Left renal cortex interstitium (tissue), 4 donors: ENCODE results near the gene UNC80. TPM values are rescaled to one million over a fixed set of nuclear protein-coding genes. Genes with fewer than 3 reads are reported as not detected.

ENCODE experiments used
- DNase-seq, 4 donors: peaks; one replicate each; pipeline ENCODE4 v3.0.0-alpha.2; 2013; ENCODE audit warnings: low read depth in 4 of 4, low spot score in 2 of 4, missing footprints in 1 of 4
- polyA plus RNA-seq, 4 donors: library from polyadenylated mRNA; unstranded; fragments of 120-200 nt; gene quantifications; one replicate each; pipeline ENCODE4 v1.2.1, GENCODE V29; 2013; ENCODE audit not compliant: insufficient read length in 4 of 4

UNC80 gene
- polyA plus RNA-seq, 4 donors, result 1.1 to 2.8 (median 1.8) TPM

DNA sequence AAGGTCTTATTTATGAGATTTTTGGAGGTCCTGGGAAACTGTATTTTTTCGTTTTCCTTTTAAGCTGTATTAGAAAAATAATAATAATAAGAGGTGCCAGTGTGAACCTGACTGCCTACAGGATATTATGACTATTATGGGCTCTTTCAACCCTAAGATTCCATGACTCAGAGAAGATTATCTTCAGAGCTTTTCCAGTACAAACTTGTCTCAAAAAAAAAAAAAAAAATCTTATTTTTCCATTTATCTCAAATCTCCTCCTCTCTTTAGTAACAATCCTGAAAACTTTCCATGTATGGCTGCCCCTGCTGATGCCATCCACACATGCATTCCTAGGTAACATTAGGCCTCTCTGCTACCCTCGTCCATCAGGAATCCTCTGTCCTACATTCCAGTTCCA lies 194.1 kb downstream of the UNC80 start:
- DNase-seq, result no peak

DNA sequence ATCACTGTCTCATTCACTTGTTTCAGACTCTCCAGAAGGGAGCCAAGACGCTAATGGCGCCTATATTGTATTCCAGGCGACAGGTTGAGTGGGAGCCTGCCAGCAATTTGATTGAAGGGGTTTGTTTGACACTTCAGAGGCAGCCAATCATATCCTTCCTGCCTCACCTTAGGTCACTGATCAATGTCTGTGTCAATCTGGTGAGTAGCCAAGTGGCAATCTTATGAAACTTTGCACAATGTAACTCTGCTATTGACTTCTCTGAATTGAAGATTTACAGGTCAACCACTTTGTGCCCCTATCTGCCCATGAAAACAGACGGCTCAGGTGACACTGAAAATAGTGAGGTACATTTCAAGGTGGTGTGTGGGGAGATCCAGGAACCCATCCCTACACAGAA lies 198.1 kb downstream of the UNC80 start:
- DNase-seq, result no peak

DNA sequence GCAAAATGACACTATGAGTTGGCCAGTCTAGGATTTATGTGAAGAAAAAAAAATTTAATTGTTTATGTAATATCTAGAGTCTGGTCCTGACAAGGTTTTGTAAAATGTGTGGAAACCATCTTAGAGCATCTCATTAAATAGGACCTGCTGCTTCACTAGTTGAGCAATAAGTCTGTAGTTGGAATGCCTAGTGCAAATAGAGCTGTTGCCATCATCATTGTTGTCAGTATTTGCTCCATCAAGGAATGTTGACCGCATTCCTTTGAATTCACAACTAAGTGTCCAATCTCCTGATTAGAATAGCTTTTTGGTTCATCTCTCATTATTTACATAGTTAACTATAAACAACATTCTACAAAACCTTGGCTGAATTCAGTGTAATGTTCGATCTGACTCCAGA lies 198.6 kb downstream of the UNC80 start:
- DNase-seq, result no peak

DNA sequence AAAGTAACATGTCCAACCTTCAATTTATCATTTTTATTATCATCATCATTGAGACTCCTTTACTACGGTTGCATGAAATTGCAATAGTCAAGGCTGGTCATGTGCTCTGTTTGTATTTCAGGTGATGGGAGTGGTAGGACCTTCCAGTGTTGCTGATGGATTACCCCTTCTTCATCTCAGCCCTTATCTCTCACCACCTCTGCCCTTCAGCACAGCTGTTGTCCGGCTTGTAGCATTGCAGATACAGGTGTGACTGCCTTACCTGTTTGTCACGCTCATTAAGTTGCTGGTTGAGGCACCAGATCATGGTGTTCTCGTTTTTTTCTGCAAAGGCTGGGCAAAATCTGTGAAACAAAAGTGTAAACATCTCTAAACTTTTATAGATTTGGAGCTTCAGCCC lies 199.1 kb downstream of the UNC80 start:
- no peak for DNase-seq

DNA sequence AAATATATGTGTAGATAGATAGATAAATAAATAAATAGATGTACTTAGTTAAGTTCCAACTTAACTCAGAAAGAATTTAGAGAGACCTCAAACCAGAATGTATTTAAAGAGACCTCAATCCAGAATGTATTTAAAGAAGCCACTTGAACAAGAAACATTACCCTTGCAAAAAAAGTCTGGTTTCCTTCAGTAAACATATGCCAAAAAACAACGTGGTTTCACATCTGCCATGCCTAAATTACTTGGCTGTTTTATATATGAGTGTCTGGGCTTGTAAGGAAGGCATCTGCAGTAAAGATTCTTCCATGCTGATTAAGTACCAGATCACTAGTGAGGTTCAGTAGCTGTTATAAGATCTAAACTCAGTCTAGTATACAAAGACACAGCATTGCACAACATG lies 201.7 kb downstream of the UNC80 start:
- no peak for DNase-seq

GRCh38 chr2:209974576-209974975 lies 202.9 kb downstream of the UNC80 start:
- DNase-seq, result no peak

DNA sequence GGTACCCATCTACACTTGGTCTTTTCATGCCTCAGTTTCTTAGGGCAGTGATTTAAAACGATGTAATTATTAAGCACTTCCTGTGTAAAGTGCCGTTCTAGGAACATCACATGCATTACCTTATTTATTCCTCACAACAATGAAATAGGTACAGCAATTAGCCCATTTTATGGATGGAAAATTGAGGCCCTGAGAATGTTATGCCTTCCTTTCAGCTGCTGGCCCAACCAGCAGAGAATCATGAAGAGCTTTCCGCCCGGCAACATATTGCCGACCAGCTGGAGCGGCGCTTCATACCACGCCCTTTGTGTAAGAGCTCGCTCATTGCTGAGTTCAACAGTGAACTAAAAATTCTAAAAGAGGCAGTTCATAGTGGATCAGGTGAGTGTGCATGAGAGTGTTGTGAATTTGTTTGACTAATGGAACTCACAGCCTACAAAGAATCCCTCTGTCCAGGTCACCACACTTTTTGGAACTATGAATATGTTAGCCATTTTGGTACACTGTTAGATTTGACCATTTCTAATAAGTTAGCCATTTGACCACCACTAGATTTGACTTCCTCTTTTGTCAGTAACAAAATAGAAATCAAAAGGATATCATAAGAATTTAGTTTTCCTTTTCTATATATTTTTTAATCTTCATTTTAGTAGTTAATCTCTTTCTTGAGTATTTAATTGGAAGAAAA lies 205.2 kb downstream of the UNC80 start:
- DNase-seq, result no peak

- no peak for DNase-seq
Observed at GRCh38 chr2:209977386-209978239, 206.0 kb downstream of the UNC80 start.

DNA sequence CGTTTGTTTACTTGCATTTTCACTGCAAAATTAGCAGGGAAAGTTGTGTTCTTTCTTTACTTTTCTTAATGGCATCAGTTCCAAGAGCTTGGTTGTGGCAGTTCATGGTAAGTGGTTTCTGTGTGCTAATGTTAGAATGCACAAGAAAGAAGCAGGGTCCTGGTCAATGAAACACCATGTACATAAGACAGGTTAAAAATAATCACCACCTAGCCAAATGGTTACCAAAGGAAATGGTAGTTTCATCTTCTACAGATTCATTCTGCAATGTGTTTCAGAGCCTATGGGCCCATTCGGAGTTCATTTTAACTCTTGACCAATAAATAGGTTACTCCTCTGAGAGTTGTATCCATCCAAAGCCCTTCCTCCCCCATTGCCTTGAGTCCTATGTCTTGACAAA lies 212.7 kb downstream of the UNC80 start:
- no peak for DNase-seq

DNA sequence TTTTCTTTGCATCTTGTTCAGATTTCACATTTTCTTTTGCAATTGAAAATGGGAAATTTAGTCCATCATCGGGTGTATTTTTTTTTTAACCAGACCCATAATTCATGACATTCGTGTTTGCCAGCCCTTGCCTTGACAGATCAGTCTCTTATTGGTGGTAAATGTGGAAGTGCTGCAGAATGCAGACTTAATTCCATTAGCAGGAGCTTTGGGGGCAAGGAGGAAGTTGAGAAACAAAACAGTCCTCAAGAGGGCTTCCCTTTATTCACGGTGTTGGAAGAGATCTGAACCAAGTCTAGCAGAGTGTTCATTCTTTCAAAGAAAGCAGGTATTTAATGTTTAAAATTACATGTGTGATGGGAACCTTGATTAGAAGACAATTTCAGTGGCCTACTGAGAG lies 214.2 kb downstream of the UNC80 start:
- no peak for DNase-seq

- no peak for DNase-seq
Observed at GRCh38 chr2:209986415-209986814, 214.8 kb downstream of the UNC80 start.

DNA sequence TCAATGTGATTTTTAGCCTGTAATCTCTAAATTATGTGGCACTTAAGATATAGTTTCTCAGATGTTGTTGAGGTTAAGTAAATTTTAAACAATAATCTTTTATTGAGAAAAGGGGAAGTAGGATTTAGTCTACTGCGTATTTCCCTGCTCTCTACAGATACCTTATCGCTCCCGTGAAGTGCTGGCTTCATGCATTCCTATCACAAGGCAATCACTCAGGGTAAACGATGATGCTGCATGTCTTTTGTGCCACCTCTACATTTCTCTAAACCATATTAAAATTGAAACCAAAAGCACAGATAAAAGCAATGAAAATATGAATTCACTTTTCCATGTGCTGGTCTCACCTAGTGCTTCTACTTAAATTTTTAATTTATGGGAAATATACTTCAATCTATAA lies 216.4 kb downstream of the UNC80 start:
- DNase-seq, result no peak

GRCh38 chr2:209990838-209991237 lies 219.2 kb downstream of the UNC80 start:
- no peak for DNase-seq

GRCh38 chr2:209993968-209994367 lies 222.3 kb downstream of the UNC80 start:
- DNase-seq, result no peak

GRCh38 chr2:209998596-209998995 lies 227.0 kb downstream of the UNC80 start:
- no peak for DNase-seq

GRCh38 chr2:210000464-210001324 lies 229.1 kb downstream of the UNC80 start:
- no peak for DNase-seq

GRCh38 chr2:210002158-210003157 lies 230.8 kb downstream of the UNC80 start, which contains the start of gene RPE:
Gene RPE, plus strand, starts transcription at chr2:210002638. Its CDS starts 24 bp downstream, at chr2:210002662.
- DNase-seq, result peak; percentile 74 to 93 (median 82)

- no peak for DNase-seq
Observed at GRCh38 chr2:210003359-210003758, 231.7 kb downstream of the UNC80 start.

DNA sequence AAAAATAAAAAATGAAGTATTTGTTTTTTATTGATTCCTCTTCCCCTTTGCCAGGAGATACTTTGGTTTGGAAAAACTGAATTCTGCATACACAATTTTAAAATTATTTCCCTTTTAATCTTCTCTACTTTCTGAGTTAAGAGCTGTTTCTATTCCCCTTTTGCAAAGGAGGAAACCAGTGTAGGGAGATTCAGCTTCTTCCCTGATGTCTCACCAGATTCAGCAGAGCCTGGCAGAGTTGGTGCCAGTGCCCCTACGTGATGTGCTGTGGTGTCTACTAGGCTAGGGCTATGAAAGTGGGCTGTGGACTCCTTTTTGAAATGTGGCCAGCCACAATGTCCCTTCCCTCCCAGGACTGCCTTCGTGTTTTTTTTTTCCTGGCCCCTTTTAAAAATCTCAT lies 233.2 kb downstream of the UNC80 start:
- DNase-seq, result no peak

- DNase-seq, result no peak
Observed at GRCh38 chr2:210007895-210008294, 236.3 kb downstream of the UNC80 start.
